ENCODE data around the gene CHD5.

Gene CHD5

GRCh38 chr1:6109688-6110087 is 70.4 kb downstream of the CHD5 start:
- no peak for DNase-seq

GRCh38 chr1:6108937-6109614 is 71.0 kb downstream of the CHD5 start:
- no peak for DNase-seq

- DNase-seq: no peak
Measured at GRCh38 chr1:6108476-6108875, 71.6 kb downstream of the CHD5 start.

- DNase-seq: no peak
Measured at GRCh38 chr1:6107409-6108356, 72.4 kb downstream of the CHD5 start.

- no peak for DNase-seq
Measured at GRCh38 chr1:6106977-6107376, 73.1 kb downstream of the CHD5 start.

- no peak for DNase-seq
Measured at GRCh38 chr1:6106321-6106731, 73.8 kb downstream of the CHD5 start.

- DNase-seq: no peak
Measured at GRCh38 chr1:6105763-6106162, 74.4 kb downstream of the CHD5 start.

GRCh38 chr1:6105218-6105679 is 74.9 kb downstream of the CHD5 start:
- no peak for DNase-seq

- DNase-seq: no peak
Measured at GRCh38 chr1:6104631-6105030, 75.5 kb downstream of the CHD5 start.

- DNase-seq: no peak
Measured at GRCh38 chr1:6103854-6104530, 76.1 kb downstream of the CHD5 start.

- no peak for DNase-seq
Measured at GRCh38 chr1:6103111-6103853, 76.8 kb downstream of the CHD5 start.

- no peak for DNase-seq
Measured at GRCh38 chr1:6102532-6102845, 77.6 kb downstream of the CHD5 start.

GRCh38 chr1:6101826-6102531 is 78.1 kb downstream of the CHD5 start:
- no peak for DNase-seq

GRCh38 chr1:6100861-6101783 is 79.0 kb downstream of the CHD5 start:
- DNase-seq: no peak

GRCh38 chr1:6099787-6100765 is 80.0 kb downstream of the CHD5 start:
- DNase-seq: no peak

- no peak for DNase-seq
Measured at GRCh38 chr1:6099297-6099696, 80.8 kb downstream of the CHD5 start.

- DNase-seq: no peak
Measured at GRCh38 chr1:6098303-6099215, 81.6 kb downstream of the CHD5 start.

GRCh38 chr1:6097824-6098223 is 82.3 kb downstream of the CHD5 start:
- no peak for DNase-seq

- no peak for DNase-seq
Measured at GRCh38 chr1:6097117-6097595, 83.0 kb downstream of the CHD5 start.
